ENCODE data around the gene SPOCD1.

The SPOCD1 gene

DNA sequence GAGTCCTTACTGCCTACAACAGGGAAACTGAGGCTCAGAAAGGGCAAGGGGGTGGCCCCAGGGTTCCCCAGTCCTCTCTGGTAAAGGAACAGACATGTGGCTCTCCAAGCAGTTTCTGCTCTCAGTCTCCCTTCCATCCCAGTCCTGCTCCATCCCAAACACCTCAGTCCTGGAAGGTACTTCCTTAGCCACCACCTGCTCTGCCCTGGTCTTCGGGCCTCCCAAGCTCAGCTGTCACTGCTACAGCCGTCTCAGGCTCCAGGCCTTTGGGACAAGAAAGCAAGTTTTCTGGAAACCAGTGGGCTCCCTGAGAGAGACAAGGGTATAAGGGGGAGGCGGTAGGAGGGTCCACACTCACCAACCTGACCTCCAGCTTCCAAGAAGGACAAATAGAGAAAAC is 28.6 kb downstream of the SPOCD1 start:
- DNase-seq (ENCODE audit: low spot score), result no peak

DNA sequence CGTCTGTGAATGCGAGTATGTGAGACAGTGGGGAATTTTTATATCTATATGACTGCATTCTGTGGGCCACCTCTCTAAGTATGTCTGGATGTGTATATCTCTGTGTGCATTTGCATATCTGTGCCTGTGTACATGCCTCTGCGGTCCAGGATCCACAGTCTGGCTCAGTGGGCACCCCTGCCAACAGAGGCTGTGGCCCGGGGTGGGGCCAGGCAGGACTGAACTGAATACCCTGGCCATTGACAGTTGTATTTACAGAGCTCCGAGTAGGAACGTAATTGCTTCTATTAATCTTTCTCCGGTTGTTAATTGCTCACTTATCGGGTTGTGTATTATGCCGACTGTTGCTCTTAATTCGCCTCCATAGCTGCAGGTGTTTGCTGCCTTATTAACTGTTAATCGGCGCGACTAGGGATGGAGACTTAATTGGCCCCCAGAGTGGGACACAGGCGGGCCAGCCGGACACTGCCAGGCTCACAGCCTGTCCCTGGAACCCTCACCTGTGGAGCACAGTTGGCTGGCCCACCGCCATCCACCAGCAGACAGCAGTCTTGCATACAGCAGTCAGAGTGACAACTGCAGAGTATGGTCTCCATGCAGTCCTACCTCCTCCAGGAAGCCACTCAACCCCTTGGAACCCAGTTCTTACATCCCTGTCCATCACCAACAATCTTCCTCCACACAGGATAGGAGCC is 29.3 kb downstream of the SPOCD1 start:
- no peak for DNase-seq (ENCODE audit: low spot score)

GRCh38 chr1:31785947-31786290 is 29.9 kb downstream of the SPOCD1 start:
- DNase-seq (ENCODE audit: low spot score), result no peak

DNA sequence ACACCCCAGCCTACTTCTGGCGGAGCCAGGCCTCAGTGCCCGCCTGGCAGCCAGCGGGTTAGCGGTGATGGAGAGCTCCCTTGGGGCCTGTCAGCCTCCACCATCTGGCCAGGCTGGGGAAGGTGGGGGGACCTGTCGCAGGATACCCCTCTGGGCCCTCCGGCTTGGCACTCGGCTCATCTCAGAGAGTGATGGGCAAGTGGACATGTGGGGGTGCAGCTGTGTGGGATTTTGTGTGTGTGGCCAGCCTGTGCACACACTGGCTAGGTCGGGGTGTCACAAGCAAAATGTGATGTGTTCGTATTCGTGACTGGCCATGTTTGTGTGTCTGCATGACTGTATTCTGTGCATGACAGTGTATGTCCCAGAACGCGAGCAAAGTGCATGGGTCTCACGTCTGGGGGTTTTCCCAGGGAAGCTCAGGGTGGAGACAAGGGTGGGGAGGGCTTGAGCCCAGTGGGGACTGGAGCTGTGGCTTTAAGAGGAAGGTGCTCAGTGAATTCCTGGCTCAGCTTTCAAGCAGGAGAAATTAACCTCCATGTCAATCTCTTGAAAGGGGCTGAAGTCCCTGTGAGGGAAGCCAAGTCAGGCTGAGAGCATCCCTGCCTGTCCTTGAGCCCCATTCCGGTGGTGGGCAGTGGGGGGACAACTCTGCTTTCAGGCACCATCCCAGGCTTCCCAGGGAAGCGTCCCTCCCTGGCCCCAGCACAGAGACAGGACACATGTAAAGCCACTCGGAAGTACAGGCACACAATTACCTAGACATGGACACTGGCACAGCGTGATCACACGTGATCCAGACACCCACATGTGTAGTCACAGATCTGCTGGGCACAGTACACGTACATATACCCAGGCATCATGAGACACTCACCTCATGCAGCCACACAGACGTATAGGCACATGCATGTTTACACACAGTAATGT is 30.5 kb downstream of the SPOCD1 start:
- DNase-seq (ENCODE audit: low spot score), result no peak

DNA sequence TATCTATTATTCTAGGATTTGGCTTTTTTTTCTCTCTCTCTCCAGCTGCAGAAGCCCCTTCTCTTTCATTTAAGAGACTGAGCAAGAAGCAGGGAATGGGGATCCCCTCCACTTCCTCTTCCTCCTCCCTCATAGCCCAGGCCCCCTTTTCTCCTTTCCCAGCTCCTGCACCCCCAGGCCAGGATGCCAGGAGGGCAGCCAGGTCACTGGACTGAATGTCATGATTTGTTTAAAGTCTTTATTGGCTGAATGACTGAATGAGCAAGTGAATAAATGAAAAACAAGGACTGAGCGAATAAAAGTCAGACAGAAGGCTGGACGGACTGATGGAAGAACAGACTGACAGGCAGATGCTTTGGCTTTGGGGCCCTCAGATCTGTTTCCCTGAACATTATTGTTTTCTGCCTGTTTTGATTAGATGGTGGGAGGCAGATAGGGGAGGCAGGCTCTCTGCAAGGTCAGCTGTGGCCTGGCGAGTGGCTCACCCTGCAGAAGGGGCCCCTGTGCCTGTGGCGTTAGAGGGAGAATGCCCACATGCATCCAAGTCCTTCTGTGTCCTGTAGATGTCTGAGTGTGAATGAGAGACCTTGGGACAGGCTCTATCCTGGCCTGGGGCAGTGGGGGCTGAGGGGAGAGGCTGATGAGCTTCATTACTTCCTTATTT is 31.3 kb downstream of the SPOCD1 start:
- no peak for DNase-seq (ENCODE audit: low spot score)

DNA sequence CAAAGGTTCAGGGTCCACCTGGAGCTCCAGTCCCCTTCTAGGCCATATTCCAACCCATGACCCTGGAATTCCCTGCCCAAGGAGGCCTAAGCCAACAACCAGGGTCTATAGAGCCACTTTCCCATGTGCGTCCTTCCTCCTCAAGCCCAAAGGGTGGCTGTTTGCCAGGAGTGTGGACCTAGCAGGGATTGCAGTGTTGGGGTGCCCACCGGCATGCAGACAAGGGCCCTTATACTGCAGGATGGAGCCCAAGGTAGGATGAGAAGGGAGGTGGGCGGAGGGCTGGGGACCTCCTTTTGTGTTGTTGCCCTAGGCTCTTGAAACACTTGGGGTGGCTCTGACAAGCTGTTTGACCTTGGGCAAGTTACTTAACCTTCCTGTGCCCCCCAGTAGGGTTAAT is 32.0 kb downstream of the SPOCD1 start:
- DNase-seq (ENCODE audit: low spot score), result no peak

DNA sequence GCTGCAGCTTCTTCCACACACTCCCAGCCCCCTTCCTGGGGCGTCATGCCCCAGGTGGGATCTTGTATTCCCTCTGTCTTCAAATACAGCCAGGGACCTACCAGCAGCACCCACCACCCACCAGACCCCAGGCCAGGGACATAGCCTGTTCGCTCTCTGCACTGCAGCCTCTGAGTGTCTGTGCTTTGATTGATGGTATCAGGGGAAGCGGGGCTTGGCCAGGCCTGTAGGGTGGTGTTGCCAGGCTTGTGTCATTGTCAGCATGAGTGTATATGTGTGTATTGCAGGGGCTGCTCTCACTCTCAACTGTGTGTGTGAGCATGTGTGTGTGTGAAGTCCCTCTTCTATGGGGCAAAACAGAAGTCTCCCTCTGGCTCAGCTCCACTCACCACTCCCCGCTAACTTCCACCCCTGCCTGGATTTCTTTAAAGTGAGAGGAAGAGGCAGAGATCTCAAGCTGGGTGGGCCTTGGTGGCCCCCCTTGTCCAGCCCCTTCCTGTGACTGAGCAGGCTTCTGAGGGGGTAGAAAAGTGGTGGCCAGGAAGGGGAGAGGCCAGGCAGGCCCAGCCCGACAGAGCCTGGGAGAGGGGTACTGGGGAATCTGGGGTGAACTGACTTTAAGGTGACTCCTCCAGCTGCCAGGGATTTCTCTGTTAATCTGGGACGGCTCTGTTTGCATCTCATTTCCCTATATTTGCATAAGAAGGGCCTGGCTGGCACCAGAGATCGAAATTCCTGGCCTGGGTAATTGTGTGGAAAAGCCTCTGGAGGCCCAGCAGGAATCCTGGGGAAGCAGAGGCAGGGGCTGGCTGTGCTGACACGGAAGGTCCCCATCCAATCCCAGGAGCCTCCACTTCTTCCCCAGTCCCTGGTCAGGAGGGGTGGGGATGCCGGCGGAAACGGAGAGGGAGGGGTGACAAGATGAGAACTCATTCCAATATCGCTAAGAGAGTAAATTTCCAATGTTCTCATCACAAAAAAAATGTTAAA is 33.1 kb downstream of the SPOCD1 start:
- no peak for DNase-seq (ENCODE audit: low spot score)

DNA sequence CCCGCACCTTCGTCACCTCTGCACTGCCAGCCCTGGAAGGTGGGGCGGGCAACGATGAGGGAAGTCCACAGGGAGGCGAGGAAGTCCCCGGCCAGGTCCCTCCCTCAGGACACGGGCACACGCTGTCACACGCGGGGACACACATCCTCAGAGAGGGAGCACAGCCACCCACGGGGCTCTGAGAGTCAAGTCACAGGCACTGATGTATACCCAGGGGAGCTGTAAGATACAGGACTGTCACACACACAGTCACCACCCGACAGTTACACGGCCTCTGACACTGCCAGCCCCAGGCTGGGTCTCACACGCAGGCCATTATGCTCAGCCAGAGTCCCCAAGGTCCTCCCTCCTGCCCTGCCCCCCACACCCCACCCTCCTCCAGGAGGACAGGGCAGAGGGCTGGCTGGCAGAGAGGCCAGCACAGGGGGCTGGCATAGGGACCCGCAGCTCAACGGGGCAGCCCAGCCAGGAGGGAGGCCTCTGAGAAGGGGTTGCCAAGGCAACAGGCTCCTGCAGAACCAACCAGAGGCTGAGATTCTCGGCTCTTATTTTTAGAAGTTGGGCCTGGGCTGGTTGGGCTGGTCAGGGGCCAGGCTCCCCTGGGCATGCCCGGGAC is 34.0 kb downstream of the SPOCD1 start:
- no peak for DNase-seq (ENCODE audit: low spot score)

DNA sequence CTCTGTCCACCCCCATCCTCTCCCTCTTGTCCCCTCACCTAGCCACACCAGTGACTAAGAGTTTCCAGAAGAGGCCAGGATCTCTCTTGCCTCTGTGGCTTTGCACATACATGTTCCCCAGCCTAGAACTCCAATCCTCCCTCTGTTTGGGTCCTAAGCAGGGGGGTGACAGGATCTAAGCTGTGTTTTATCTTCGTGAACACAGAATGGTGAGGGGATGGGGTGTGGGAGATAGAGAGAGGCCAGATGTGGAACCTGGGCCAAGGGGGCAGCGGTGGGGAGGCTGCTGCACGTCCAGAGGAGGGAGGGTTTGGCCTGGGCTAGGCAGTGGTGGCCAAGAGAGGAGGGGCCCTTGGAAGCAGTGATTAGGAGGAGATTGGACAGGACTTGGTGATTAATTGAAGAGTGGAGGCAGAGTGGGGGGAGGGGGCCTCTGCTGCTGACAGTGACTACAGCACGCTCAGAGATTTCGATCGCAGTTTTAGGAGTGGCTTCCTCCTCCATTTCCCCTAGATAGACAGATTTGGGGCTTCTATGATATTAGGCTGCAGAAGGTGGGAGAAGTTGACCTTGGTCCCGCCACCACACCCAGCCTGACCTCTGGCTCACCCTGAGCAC is 34.6 kb downstream of the SPOCD1 start:
- no peak for DNase-seq (ENCODE audit: low spot score)

DNA sequence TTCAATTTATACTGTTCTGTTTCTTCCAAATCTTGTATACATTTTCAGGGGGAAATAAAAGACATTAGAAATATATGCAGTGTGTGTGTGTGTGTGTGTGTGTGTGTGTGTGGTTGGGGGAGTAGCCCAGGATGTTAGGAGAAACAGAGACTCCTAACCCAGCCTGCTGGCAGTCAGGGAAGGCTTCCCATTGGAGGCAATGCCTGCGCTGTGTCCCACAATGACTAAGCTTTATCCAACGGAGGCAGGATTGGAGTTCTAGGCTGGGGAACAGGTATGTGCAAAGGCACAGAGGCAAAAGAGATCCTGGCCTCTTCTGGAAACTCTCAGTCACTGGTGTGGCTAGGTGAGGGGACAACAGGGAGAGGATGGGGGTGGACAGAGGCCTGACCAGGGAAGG is 35.2 kb downstream of the SPOCD1 start:
- DNase-seq (ENCODE audit: low spot score), result no peak

DNA sequence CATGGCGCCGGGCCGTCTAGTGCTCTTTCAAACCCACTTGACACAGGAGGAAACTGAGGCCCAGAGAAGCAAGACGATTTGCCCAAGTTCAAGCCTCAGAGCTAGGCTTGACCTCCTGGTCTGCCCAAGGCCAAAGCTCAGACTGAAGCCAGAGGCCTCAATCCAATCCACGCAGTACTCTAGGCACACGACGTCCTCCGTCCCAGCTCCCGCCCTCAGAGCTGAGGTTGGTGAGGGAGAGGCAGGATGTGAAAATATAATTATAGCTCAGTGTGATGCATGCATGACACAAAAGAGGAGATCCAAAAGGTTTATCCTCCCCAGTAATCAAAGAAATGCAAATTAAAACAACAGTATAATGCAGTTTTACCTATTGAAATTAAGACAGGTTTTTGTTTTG is 36.1 kb downstream of the SPOCD1 start:
- DNase-seq (ENCODE audit: low spot score), result no peak

- DNase-seq (ENCODE audit: low spot score), result no peak
Measured at GRCh38 chr1:31778763-31779488, 36.9 kb downstream of the SPOCD1 start.

GRCh38 chr1:31776516-31776915 is 39.3 kb downstream of the SPOCD1 start:
- no peak for DNase-seq (ENCODE audit: low spot score)

DNA sequence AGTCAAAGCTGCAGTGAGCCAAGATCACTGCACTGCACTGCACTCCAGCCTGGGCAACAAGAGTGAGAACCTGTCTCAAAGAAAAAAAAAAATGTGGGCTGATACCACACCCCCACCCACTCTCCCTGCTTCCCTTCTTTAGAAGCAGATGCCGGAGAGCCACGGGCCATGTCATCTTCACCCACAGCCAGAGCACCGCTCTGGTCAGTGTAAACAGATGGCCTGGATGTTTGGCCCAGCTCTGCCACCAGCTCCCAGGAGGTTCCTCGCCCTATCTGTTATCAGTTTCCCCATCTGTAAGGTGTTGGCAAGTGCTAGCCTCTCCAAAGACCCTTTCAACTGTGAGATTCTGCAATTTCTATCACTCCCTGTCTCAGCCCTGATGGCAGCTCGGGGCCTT is 39.8 kb downstream of the SPOCD1 start:
- no peak for DNase-seq (ENCODE audit: low spot score)

DNA sequence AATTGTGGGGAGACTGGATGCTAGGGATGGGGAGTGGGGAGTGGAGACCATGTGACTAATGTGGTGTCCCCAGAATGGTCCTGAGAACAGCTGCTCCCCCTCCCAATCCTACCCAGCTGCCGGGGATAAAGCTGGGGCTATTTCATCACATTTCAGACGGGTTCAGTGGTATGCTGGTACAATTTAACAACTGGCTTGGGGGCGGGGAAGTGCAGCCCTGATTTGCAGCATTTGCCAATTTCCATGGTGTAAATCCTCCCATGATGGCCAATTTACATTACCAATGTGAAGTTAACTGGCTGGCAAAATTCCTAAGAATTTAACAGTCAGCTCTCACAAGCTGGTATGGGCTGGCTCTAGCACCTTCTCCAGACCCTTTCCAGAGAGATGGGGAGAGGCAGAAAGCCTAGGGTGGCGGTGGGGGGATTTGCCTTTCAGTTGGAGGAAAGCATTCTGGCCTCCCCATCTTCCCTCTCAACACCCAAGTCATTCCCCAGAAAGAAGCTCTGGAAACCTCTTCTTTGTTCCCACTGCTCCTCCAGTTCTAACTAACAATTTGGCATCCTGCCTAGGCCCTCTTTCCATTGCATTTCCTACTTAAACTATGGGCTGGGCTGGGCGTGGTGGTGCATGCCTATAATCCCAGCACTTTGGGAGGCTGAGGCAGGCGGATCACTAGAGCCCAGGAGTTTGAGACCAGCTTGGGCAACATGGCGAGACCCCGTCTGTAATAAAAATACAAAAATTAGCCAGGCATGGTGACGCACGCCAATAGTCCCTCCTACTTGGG is 40.4 kb downstream of the SPOCD1 start:
- DNase-seq (ENCODE audit: low spot score), result no peak

- DNase-seq (ENCODE audit: low spot score), result no peak
Measured at GRCh38 chr1:31774495-31774894, 41.3 kb downstream of the SPOCD1 start.

- DNase-seq (ENCODE audit: low spot score), result no peak
Measured at GRCh38 chr1:31773861-31774260, 42.0 kb downstream of the SPOCD1 start.

DNA sequence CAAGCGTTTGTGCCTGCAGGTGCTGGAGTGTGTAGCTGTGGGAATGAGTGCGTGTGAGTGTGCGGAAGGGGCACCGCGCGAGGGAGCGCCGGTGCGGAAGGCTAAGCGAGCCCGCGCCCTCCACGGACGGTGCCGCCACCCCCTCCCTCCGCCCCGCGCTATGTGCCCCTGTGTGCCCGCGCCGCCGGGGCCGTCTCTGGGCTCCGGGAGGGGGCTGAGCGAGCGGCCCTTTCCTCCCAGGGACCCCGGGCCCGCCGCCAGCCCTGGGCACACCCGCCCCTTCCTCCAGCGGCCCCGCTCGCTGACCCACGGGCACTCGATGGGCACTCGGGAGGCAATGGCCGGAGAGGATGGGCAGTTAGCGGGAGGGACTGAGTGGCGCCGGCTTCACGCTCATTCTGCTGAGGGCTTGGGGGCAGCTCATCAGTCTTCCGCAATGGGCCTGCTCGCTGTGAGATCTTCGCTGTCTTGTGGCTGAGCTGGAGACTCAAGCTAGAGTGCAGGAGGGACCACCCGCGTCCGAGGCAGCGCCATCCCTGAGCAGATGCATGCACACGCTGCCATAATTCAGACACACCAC is 43.1 kb downstream of the SPOCD1 start:
- no peak for DNase-seq (ENCODE audit: low spot score)

All from hepatic stellate cell (primary cell).